A673 (cell line): ENCODE measurements around the gene ZBTB20. TPM values are rescaled to one million over a fixed set of nuclear protein-coding genes. Genes with fewer than 3 reads are reported as not detected.

Experiments used
- BruUV-seq: library from RNA; stranded (reverse); fragments of 400-500 nt; replicated peaks from 2 replicates; lab custom pipeline; 2021; lab: Mats Ljungman, UMichigan
- CTCF ChIA-PET: fragments of 300-600 bp; sonication (Branson Sonifier 250); formaldehyde crosslinking; loops from one replicate; lab custom pipeline; 2022; ENCODE audit warnings: antibody characterized with exemption; lab: Charles Lee
- POLR2A ChIA-PET: fragments of 300-600 bp; sonication (Branson Sonifier 250); formaldehyde crosslinking; loops from one replicate; lab custom pipeline; 2022; ENCODE audit warnings: antibody characterized with exemption; ENCODE audit not compliant: low non-redundant PET; lab: Charles Lee
- DNase-seq: peaks from one replicate; pipeline ENCODE4 v3.0.0-alpha.2; 2015; ENCODE audit warnings: low spot score
- H3K27ac ChIP-seq: fragments of 200-600 bp; sonication (generic); 2 replicates; pipeline ENCODE4 v1.5.1; 2016; ENCODE audit warnings: mixed run types, low read depth, mild to moderate bottlenecking, mixed read lengths, antibody characterized with exemption, low read length; ENCODE audit not compliant: poor library complexity, severe bottlenecking
- H3K27me3 ChIP-seq: fragments of 200-600 bp; sonication (generic); replicated peaks from 2 replicates; pipeline ENCODE4 v1.6.1; 2017; ENCODE audit warnings: mixed run types, low read depth, mild to moderate bottlenecking, mixed read lengths, antibody characterized with exemption, low read length; ENCODE audit not compliant: insufficient read depth, poor library complexity
- H3K36me3 ChIP-seq: fragments of 200-600 bp; sonication (generic); 2 replicates; pipeline ENCODE4 v1.6.1; 2016; ENCODE audit warnings: mixed run types, mild to moderate bottlenecking, mixed read lengths, antibody characterized with exemption, low read length; ENCODE audit not compliant: insufficient read depth, poor library complexity, severe bottlenecking
- H3K4me1 ChIP-seq: fragments of 200-600 bp; sonication (generic); 2 replicates; pipeline ENCODE4 v1.6.1; 2017; ENCODE audit warnings: mixed run types, mild to moderate bottlenecking, mixed read lengths, antibody characterized with exemption, low read length; ENCODE audit not compliant: insufficient read depth, poor library complexity, severe bottlenecking
- H3K4me3 ChIP-seq: fragments of 200-600 bp; sonication (generic); 2 replicates; pipeline ENCODE4 v1.5.1; 2016; ENCODE audit warnings: low read depth, mixed run types, mild to moderate bottlenecking, mixed read lengths, low read length; ENCODE audit not compliant: poor library complexity, severe bottlenecking
- H3K9me3 ChIP-seq: fragments of 200-600 bp; sonication (generic); 2 replicates; pipeline ENCODE4 v1.6.1; 2016; ENCODE audit warnings: mixed run types, low read depth, mild to moderate bottlenecking, mixed read lengths, antibody characterized with exemption, low read length; ENCODE audit not compliant: poor library complexity, severe bottlenecking
- EZH2 ChIP-seq: fragments of 200-600 bp; sonication (generic); IDR thresholded peaks from 2 replicates; pipeline ENCODE4 v1.6.1; 2017; ENCODE audit warnings: borderline replicate concordance, low read depth, mild to moderate bottlenecking, mixed read lengths, antibody characterized with exemption, low read length; ENCODE audit not compliant: poor library complexity, severe bottlenecking
- intact Hi-C: fragments of 100-400 bp; cut with micrococcal nuclease; formaldehyde crosslinking; loops from one replicate; pipeline ENCODE4 v1.10.0; 2022; ENCODE audit not compliant: unreplicated experiment
- total RNA-seq: library from RNA; stranded (reverse); gene quantifications from 2 replicates; pipeline ENCODE4 v1.2.3, GENCODE V29; 2021
- TF ChIP-seq, protein P1 (sequence below): fragments of 300-800, 200-600 bp; sonication (generic); conservative IDR thresholded peaks from 2 replicates; pipeline ENCODE4 v1.5.1; 2017; ENCODE audit warnings: low read depth, mild to moderate bottlenecking, antibody characterized with exemption, low read length, moderate library complexity, mixed read lengths

Gene ZBTB20
- total RNA-seq, 1 experiment from 2014 or later: 13.5 TPM

GRCh38 chr3:114939920-114940319 is 207.2 kb downstream of the ZBTB20 start:
- ChIA-PET POLR2A (no interaction called here), CTCF (no interaction called here)
- Histone ChIP-seq H3K4me1 (no peaks in the 10 kb centered on the region), H3K4me3 (no peak overlapping the region), H3K36me3 (no peaks in the 10 kb centered on the region), H3K27ac (no peak overlapping the region), H3K27me3 (no peaks in the 10 kb centered on the region), H3K9me3 (no peaks in the 10 kb centered on the region)
- DNase-seq: no peak
- BruUV-seq: no TSS peak
- TF ChIP-seq, protein P1, sequence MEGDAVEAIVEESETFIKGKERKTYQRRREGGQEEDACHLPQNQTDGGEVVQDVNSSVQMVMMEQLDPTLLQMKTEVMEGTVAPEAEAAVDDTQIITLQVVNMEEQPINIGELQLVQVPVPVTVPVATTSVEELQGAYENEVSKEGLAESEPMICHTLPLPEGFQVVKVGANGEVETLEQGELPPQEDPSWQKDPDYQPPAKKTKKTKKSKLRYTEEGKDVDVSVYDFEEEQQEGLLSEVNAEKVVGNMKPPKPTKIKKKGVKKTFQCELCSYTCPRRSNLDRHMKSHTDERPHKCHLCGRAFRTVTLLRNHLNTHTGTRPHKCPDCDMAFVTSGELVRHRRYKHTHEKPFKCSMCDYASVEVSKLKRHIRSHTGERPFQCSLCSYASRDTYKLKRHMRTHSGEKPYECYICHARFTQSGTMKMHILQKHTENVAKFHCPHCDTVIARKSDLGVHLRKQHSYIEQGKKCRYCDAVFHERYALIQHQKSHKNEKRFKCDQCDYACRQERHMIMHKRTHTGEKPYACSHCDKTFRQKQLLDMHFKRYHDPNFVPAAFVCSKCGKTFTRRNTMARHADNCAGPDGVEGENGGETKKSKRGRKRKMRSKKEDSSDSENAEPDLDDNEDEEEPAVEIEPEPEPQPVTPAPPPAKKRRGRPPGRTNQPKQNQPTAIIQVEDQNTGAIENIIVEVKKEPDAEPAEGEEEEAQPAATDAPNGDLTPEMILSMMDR: no peak
- TF ChIP-seq EZH2: no peak
- intact Hi-C loops: no loop called here

DNA sequence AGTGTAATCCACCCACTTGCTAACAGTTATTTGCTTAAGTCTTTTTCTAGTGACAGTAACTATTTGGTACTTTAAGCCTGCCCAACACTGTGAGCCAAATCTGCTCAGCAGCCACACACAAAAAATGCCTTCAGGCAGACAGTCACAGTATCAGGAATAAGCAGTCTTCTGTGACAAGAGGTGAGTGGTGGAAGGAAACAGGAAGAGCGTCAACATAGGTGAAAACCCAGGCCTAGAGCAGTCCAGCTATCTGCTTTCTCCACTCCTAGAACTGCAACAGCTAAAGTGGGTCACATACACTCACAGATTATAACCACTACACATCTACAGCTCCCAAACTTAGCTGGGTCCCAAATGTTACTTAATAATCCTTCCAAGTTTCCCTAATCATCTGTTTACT is 213.7 kb downstream of the ZBTB20 start:
- intact Hi-C loops: no loop called here
- CTCF ChIA-PET: no interaction called here
- Histone ChIP-seq H3K27ac (no peak overlapping the region), H3K4me1 (no peaks in the 10 kb centered on the region), H3K4me3 (no peak overlapping the region), H3K36me3 (no peaks in the 10 kb centered on the region), H3K27me3 (no peaks in the 10 kb centered on the region), H3K9me3 (no peaks in the 10 kb centered on the region)
- no peak for DNase-seq
- POLR2A ChIA-PET: no interaction called here
- TF ChIP-seq, protein P1: no peak
- TF ChIP-seq EZH2: no peak
- no TSS peak for BruUV-seq

DNA sequence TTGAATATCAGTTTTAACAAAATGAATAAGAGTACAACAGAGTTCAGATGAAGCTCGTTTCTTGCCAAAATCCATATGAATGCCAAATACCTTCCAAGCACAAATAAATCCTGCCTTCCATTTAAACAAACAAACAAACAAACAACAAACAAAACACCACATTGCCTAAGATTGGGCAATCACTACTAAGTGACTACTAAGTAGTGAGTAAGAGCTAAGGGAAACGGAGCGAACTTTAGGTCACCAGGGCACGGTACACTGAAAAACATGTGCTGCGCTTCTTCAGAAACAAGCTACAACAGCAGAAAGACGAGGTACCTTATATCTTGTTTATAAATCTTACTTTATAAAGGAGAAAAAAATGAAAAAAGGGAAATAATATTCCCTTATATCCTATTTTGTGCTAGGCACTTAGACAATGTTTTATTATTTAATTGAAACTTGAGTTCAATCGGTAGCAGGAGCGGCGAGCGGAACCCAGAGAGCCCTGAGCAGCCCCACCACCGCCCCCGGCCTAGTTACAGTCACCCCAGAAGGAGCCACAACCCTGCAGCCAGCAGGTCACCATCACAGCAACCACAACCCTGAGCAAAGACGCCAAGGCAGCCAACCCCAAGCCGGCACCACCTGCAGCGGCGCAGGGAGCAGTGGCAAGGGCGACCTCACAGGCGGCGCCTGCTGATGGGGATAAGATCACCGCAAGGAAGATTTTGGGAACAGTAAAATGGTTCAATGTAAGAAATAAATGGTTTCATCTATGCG is 216.9 kb downstream of the ZBTB20 start:
- H3K4me1 ChIP-seq: no peaks in the 10 kb centered on the region
- ChIA-PET CTCF (no interaction called here), POLR2A (no interaction called here)
- intact Hi-C loops: no loop called here
- H3K27me3 ChIP-seq: no peaks in the 10 kb centered on the region
- H3K9me3 ChIP-seq: no peaks in the 10 kb centered on the region
- H3K36me3 ChIP-seq: no peaks in the 10 kb centered on the region
- BruUV-seq: no TSS peak
- no peak overlapping the region for H3K4me3 ChIP-seq
- DNase-seq: no peak
- TF ChIP-seq EZH2: no peak
- TF ChIP-seq, protein P1: no peak
- H3K27ac ChIP-seq: no peak overlapping the region
